Astrocyte (in vitro differentiated cells and primary cell): ENCODE data around the gene FEM1C.

Source experiments
- CTCF ChIP-seq: IDR thresholded peaks from 2 replicates; pipeline ENCODE4 v1.5.1; 2011; ENCODE audit warnings: low read depth, mild to moderate bottlenecking, inconsistent platforms, low read length, moderate library complexity; ENCODE audit not compliant: insufficient read depth
- EZH2 ChIP-seq: IDR thresholded peaks from 2 replicates; pipeline ENCODE4 v1.6.1; 2012; ENCODE audit warnings: mild to moderate bottlenecking, low read length, inconsistent platforms; ENCODE audit not compliant: insufficient read depth

GRCh38 chr5:115548683-115549082 is 4.1 kb upstream of the FEM1C start:
- TF ChIP-seq CTCF (no peak), EZH2 (no peak)
